ENCODE data around the gene SPATA13. TPM values are rescaled to one million over a fixed set of nuclear protein-coding genes. Genes with fewer than 3 reads are reported as not detected.
A peak's percentile ranks its signal among the peaks of the same experiment; 100 is the strongest.

Gene SPATA13
- total RNA-seq, 3 donors from 2014 or later: 35.2 to 59.5 (median 35.6) TPM

DNA sequence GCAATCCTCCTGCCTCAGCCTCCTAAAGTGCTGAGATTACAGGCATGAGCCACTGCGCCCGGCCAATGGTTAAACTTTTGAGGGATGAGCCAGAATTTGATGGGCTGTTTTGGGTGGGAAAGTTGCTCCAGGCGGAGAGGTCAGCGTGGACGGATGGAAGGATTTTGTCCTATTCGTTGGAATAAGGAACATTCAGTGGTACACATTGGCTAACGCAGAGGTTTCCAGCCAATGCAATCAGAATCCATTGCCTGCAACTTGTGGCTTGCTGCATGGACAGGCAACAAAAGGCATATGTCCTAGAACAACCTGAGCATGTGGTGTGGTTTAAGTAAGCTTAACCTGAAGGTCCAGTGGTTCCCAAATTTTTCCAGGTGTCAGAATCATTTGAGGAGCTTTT is 113.4 kb downstream of the SPATA13 start:
- Histone ChIP-seq H3K4me1 (ENCODE audit: low read depth) (peaks cover 32% of the 10 kb centered on the region), H3K36me3 (ENCODE audit: low read depth) (no peaks in the 10 kb centered on the region), H3K4me3 (no peak overlapping the region), H3K9me3 (no peaks in the 10 kb centered on the region)
- no peak for DNase-seq
- TF ChIP-seq, protein P1, sequence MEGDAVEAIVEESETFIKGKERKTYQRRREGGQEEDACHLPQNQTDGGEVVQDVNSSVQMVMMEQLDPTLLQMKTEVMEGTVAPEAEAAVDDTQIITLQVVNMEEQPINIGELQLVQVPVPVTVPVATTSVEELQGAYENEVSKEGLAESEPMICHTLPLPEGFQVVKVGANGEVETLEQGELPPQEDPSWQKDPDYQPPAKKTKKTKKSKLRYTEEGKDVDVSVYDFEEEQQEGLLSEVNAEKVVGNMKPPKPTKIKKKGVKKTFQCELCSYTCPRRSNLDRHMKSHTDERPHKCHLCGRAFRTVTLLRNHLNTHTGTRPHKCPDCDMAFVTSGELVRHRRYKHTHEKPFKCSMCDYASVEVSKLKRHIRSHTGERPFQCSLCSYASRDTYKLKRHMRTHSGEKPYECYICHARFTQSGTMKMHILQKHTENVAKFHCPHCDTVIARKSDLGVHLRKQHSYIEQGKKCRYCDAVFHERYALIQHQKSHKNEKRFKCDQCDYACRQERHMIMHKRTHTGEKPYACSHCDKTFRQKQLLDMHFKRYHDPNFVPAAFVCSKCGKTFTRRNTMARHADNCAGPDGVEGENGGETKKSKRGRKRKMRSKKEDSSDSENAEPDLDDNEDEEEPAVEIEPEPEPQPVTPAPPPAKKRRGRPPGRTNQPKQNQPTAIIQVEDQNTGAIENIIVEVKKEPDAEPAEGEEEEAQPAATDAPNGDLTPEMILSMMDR (IDR thresholded peaks at IDR 0.05): no peak
- ATAC-seq: no peak
- intact Hi-C loops (cut with DNase I, micrococcal nuclease): no loop called here

DNA sequence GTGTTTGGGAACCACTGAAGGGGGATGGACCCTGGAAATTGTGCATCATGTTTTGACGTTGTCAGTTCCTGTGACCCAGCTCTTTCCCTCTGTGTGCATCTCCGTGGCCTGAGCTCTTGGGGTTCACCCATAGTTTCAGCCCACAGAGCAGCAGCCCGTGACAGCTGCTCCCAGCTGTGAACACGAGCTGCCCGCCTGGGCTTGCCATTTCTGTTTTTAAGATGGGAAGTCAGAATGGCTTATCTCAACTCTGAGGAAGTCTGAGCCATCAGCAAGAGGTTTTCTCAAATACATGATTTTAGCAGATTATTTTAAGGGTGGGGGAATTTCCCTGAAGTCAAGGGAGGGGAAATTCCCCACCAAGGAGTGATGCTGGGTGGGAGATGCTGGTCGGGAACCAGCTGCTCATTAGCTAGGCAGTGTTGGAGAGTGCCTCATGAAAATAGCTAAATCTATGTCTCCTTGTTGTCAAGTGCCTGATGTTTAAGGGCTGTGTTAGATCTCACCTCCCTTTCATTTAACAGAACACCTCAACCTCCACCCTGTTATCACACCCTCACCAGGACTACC is 114.0 kb downstream of the SPATA13 start:
- TF ChIP-seq, protein P1 (IDR thresholded peaks at IDR 0.05): no peak
- Histone ChIP-seq H3K9me3 (no peaks in the 10 kb centered on the region), H3K4me1 (ENCODE audit: low read depth) (peaks cover 32% of the 10 kb centered on the region), H3K36me3 (ENCODE audit: low read depth) (no peaks in the 10 kb centered on the region), H3K4me3 (no peak overlapping the region)
- DNase-seq (peak in 2 of 3 donors; percentile 40 to 59), ATAC-seq (peak; percentile 10)
- intact Hi-C loops (cut with DNase I, micrococcal nuclease): no loop called here

DNA sequence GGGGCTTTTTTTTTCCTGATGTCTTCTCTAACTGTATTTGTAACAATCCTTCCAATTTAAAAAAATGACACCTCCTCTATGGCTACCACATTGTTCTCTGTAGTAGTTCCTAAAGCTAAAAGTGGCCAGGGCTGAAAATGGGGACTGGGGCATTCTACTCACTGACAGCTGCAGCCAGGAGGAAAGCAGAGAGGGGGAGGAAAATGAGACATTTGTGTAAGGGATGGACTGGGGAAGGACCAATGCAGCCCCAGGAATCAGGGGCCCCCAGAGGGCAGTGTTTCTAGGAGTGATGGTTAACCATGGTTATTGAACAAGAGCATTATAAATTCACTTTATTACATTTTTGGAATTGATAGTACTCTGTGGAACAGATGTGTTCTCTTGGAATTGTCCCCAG is 114.5 kb downstream of the SPATA13 start:
- TF ChIP-seq, protein P1 (IDR thresholded peaks at IDR 0.05): no peak
- intact Hi-C loops (cut with DNase I, micrococcal nuclease): no loop called here
- ATAC-seq: no peak
- Histone ChIP-seq H3K4me1 (ENCODE audit: low read depth) (peaks cover 29% of the 10 kb centered on the region), H3K4me3 (no peak overlapping the region), H3K9me3 (no peaks in the 10 kb centered on the region), H3K36me3 (ENCODE audit: low read depth) (no peaks in the 10 kb centered on the region)
- no peak for DNase-seq

DNA sequence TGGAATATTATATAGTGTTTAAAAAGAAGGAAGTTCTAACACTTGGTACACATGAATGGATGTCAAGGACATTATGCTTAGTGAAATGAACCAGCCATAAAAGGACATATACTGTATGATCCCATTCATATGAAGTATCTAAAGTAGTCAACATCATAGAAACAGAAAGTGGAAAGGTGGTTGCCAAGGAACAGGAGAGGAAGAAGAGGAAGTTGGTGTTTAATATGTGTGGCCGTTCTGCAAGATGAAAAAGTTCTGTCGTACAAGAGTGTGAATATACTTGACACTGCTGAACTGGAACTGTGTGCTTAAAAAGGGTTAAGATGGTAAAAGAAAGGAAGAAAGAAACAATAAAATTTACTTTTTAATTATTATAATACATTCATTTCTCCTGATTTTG is 115.8 kb downstream of the SPATA13 start:
- DNase-seq (no peak), ATAC-seq (no peak)
- Histone ChIP-seq H3K36me3 (ENCODE audit: low read depth) (no peaks in the 10 kb centered on the region), H3K4me1 (ENCODE audit: low read depth) (peaks cover 20% of the 10 kb centered on the region), H3K9me3 (no peaks in the 10 kb centered on the region), H3K4me3 (no peak overlapping the region)
- intact Hi-C loops (cut with DNase I, micrococcal nuclease): no loop called here
- TF ChIP-seq, protein P1 (IDR thresholded peaks at IDR 0.05): no peak

DNA sequence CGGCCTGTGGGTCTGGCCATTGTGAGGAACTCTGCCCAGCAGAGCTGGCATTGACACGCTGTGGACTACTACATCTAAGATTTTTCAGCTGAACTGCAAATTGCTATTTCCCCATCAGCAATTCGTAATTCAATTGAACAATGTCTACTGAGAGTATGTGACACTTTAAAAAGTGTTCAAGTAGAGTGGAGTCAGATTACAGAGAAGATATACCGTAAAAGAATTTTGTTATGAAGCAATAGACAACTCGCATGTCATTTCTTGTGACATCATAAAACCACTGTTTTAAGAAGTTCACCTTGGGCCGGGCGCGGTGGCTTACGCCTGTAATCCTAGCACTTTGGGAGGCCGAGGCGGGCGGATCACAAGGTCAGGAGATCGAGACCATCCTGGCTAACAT is 116.3 kb downstream of the SPATA13 start:
- no peaks in the 10 kb centered on the region for H3K9me3 ChIP-seq
- TF ChIP-seq, protein P1 (IDR thresholded peaks at IDR 0.05): no peak
- DNase-seq: no peak
- no peaks in the 10 kb centered on the region for H3K36me3 ChIP-seq (ENCODE audit: low read depth)
- ATAC-seq: no peak
- intact Hi-C loops (cut with DNase I, micrococcal nuclease): no loop called here
- H3K4me1 ChIP-seq (ENCODE audit: low read depth): peaks cover 14% of the 10 kb centered on the region
- no peak overlapping the region for H3K4me3 ChIP-seq

DNA sequence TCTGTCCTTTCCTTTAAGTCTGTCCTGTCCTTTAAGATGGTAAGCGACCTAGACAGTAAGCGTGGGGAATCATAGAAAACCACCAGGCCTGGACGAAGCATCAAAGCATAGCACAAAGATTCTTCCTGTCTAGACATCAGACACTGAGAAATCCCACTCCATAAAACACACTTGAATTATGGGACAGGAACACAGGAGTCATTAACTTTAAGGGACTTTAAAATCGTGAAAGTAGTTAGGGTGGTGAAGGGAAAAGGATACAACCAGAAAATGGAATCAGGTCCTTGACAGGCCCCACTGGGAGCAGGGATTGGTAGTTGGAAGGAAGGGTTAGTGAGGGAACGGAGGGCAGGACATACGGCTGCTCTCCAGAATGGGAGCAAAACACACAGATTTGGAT is 117.2 kb downstream of the SPATA13 start:
- ATAC-seq (no peak), DNase-seq (no peak)
- TF ChIP-seq, protein P1 (IDR thresholded peaks at IDR 0.05): no peak
- H3K4me1 ChIP-seq (ENCODE audit: low read depth): peaks cover 5% of the 10 kb centered on the region
- H3K36me3 ChIP-seq (ENCODE audit: low read depth): no peaks in the 10 kb centered on the region
- intact Hi-C loops (cut with DNase I, micrococcal nuclease): no loop called here
- no peak overlapping the region for H3K4me3 ChIP-seq
- H3K9me3 ChIP-seq: no peaks in the 10 kb centered on the region

All from mucosa of descending colon (tissue), 3 donors.